Astrocyte of the spinal cord (primary cell): ENCODE data around the gene APOC3.
"Not testable (repeated sequence)": the region's sequence is repeated elsewhere in the genome, so short reads cannot be mapped to it uniquely, and the experiment has no call there.

Experiments
- DNase-seq: peaks from one replicate; pipeline ENCODE4 v3.0.0; 2011; ENCODE audit warnings: low read depth, low spot score
- H3K4me3 ChIP-seq: 2 replicates; pipeline ENCODE4 v1.5.1; 2011; ENCODE audit warnings: low read depth, mild to moderate bottlenecking, low read length, moderate library complexity
- CTCF ChIP-seq: IDR thresholded peaks from 2 replicates; pipeline ENCODE4 v1.5.1; 2012; ENCODE audit warnings: low read depth, mild to moderate bottlenecking, low read length, inconsistent platforms
- in situ Hi-C: cut with HindIII; loops from 2 replicates; pipeline ENCODE4 v1.10.0; 2017; ENCODE audit warnings: low sequenced_read_pairs

Gene APOC3

GRCh38 chr11:116800610-116801009 lies 29.1 kb upstream of the APOC3 start:
- in situ Hi-C loops = no loop called here
- TF ChIP-seq CTCF = no peak
- DNase-seq = no peak
- no peak overlapping the region for H3K4me3 ChIP-seq

GRCh38 chr11:116801662-116802061 lies 28.0 kb upstream of the APOC3 start:
- DNase-seq, H3K4me3 ChIP-seq, in situ Hi-C loops: not testable (repeated sequence)

GRCh38 chr11:116804001-116804400 lies 25.7 kb upstream of the APOC3 start:
- no peak overlapping the region for H3K4me3 ChIP-seq
- TF ChIP-seq CTCF = no peak
- no peak for DNase-seq
- in situ Hi-C loops = no loop called here

- no peak for TF ChIP-seq CTCF
- in situ Hi-C loops = no loop called here
- no peak for DNase-seq
- H3K4me3 ChIP-seq = no peak overlapping the region
Measured at GRCh38 chr11:116807601-116808261, 22.0 kb upstream of the APOC3 start.

- no peak overlapping the region for H3K4me3 ChIP-seq
- DNase-seq = no peak
- TF ChIP-seq CTCF = no peak
- in situ Hi-C loops = no loop called here
Measured at GRCh38 chr11:116808262-116809175, 21.2 kb upstream of the APOC3 start.

GRCh38 chr11:116811194-116811593 lies 18.5 kb upstream of the APOC3 start:
- in situ Hi-C loops = no loop called here
- no peak for TF ChIP-seq CTCF
- H3K4me3 ChIP-seq = no peak overlapping the region
- DNase-seq = no peak

- TF ChIP-seq CTCF = no peak
- H3K4me3 ChIP-seq = no peak overlapping the region
- in situ Hi-C loops = no loop called here
- DNase-seq = no peak
Measured at GRCh38 chr11:116812109-116812508, 17.6 kb upstream of the APOC3 start.
